Breast epithelium (tissue), 3 donors: Measurements from ENCODE around the gene ROMO1.
"Not testable (repeated sequence)": the region's sequence is repeated elsewhere in the genome, so short reads cannot be mapped to it uniquely, and the experiment has no call there.

Experiments
- POLR2AphosphoS5 ChIP-seq, 3 donors: sonication (generic); formaldehyde crosslinking; IDR thresholded peaks; one replicate each; pipeline ENCODE4 v1.6.1; 2017; ENCODE audit warnings: antibody characterized with exemption in 3 of 3
- TF ChIP-seq, protein P1 (sequence below), 3 donors: fragments of 450-650 bp; IDR thresholded peaks; one replicate each; pipeline ENCODE4 v1.5.1; 2016 to 2017; ENCODE audit warnings: antibody characterized with exemption in 3 of 3, mild to moderate bottlenecking in 3 of 3, moderate library complexity in 3 of 3

DNA sequence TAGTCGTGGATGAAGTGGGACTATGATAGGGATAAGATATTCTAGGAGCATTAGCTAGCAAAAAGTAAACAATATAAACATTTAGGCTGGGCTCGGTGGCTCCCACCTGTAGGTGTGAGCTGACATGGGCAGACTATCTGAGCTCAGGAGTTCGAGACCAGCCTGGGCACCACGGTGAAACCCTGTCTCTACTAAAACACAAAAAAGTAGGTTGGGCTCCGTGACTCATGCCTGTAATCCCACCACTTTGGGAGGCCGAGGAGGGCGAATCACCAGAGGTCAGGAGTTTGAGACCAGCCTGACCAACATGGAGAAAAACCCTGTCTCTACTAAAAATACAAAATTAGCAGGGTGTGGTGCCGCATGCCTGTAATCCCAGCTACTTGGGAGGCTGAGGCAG lies 19.1 kb downstream of the ROMO1 start:
- TF ChIP-seq, protein P1, sequence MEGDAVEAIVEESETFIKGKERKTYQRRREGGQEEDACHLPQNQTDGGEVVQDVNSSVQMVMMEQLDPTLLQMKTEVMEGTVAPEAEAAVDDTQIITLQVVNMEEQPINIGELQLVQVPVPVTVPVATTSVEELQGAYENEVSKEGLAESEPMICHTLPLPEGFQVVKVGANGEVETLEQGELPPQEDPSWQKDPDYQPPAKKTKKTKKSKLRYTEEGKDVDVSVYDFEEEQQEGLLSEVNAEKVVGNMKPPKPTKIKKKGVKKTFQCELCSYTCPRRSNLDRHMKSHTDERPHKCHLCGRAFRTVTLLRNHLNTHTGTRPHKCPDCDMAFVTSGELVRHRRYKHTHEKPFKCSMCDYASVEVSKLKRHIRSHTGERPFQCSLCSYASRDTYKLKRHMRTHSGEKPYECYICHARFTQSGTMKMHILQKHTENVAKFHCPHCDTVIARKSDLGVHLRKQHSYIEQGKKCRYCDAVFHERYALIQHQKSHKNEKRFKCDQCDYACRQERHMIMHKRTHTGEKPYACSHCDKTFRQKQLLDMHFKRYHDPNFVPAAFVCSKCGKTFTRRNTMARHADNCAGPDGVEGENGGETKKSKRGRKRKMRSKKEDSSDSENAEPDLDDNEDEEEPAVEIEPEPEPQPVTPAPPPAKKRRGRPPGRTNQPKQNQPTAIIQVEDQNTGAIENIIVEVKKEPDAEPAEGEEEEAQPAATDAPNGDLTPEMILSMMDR (IDR thresholded peaks at IDR 0.05), result not testable (repeated sequence)
- TF ChIP-seq POLR2AphosphoS5 (IDR thresholded peaks at IDR 0.05), result not testable (repeated sequence)
